Measurements from ENCODE around the gene SHE.

GRCh38 chr1:154489695-154490274 is 12.4 kb downstream of the SHE start:
- TF ChIP-seq SMC3 (conservative IDR thresholded peaks at IDR 0.05; ENCODE audit: poor library complexity) (no peak), CTCF (IDR thresholded peaks at IDR 0.05; ENCODE audit: poor library complexity, severe bottlenecking) (no peak), TAF1 (IDR thresholded peaks at IDR 0.05; ENCODE audit: low read depth) (no peak), RAD21 (conservative IDR thresholded peaks at IDR 0.05) (no peak), EZH2 (IDR thresholded peaks at IDR 0.05; ENCODE audit: borderline replicate concordance, insufficient read depth, low read length, poor library complexity, severe bottlenecking) (no peak)
